ENCODE measurements around the gene PCBP3.
"Not testable (repeated sequence)": the region's sequence is repeated elsewhere in the genome, so short reads cannot be mapped to it uniquely, and the experiment has no call there.

Gene PCBP3

GRCh38 chr21:45655124-45655523 is 11.6 kb downstream of the PCBP3 start:
- DNase-seq = no peak
- Histone ChIP-seq H3K79me2 (ENCODE audit: low read length) (no peaks in the 10 kb centered on the region), H3K4me1 (ENCODE audit: low read length) (peaks cover 15% of the 10 kb centered on the region), H3K27ac (ENCODE audit: low read length) (no peak overlapping the region), H2AFZ (ENCODE audit: low read length) (no peak overlapping the region), H3K36me3 (replicated peaks; ENCODE audit: insufficient read depth, low read length) (no peaks in the 10 kb centered on the region), H3K9ac (ENCODE audit: low read length) (no peak overlapping the region), H3F3A (ENCODE audit: insufficient read depth, low read length) (peaks cover 8% of the 10 kb centered on the region), H4K20me1 (ENCODE audit: insufficient read depth, low read length) (no peaks in the 10 kb centered on the region), H3K9me3 (replicated peaks; ENCODE audit: insufficient read depth, low read length) (no peaks in the 10 kb centered on the region), H3K9me2 (replicated peaks; ENCODE audit: insufficient read depth, low read length) (no peaks in the 10 kb centered on the region), H3K4me2 (ENCODE audit: low read depth, low read length) (no peak overlapping the region), H3K4me3 (ENCODE audit: low read length) (no peak overlapping the region), H3K27me3 (replicated peaks; ENCODE audit: insufficient read depth, low read length) (no peaks in the 10 kb centered on the region)
- TF ChIP-seq EZH2phosphoT487 (IDR thresholded peaks at IDR 0.05; ENCODE audit: low read length) = no peak
- no peak for TF ChIP-seq EZH2 (optimal IDR thresholded peaks at IDR 0.05; ENCODE audit: low read depth, low read length)
- TF ChIP-seq CTCF (IDR thresholded peaks at IDR 0.05; ENCODE audit: low read length) = no peak

- H3K79me2 ChIP-seq (ENCODE audit: low read length); H3K27me3 ChIP-seq (replicated peaks; ENCODE audit: insufficient read depth, low read length); H3K9ac ChIP-seq (ENCODE audit: low read length); H4K20me1 ChIP-seq (ENCODE audit: insufficient read depth, low read length); H2AFZ ChIP-seq (ENCODE audit: low read length); H3K36me3 ChIP-seq (replicated peaks; ENCODE audit: insufficient read depth, low read length); H3F3A ChIP-seq (ENCODE audit: insufficient read depth, low read length); H3K9me3 ChIP-seq (replicated peaks; ENCODE audit: insufficient read depth, low read length); DNase-seq; H3K9me2 ChIP-seq (replicated peaks; ENCODE audit: insufficient read depth, low read length); H3K27ac ChIP-seq (ENCODE audit: low read length); H3K4me3 ChIP-seq (ENCODE audit: low read length); H3K4me2 ChIP-seq (ENCODE audit: low read depth, low read length): not testable (repeated sequence)
- peaks cover 15% of the 10 kb centered on the region for H3K4me1 ChIP-seq (ENCODE audit: low read length)
These were observed 12.6 kb downstream of the PCBP3 start for GRCh38 chr21:45656114-45656513.

- H3K4me1 ChIP-seq (ENCODE audit: low read length) = peaks cover 15% of the 10 kb centered on the region
These were observed 18.5 kb downstream of the PCBP3 start for GRCh38 chr21:45661913-45662622.

GRCh38 chr21:45662623-45663245 is 19.2 kb downstream of the PCBP3 start:
- H3K9ac ChIP-seq (ENCODE audit: low read length); H4K20me1 ChIP-seq (ENCODE audit: insufficient read depth, low read length); H3K4me2 ChIP-seq (ENCODE audit: low read depth, low read length); H3K9me3 ChIP-seq (replicated peaks; ENCODE audit: insufficient read depth, low read length); H3F3A ChIP-seq (ENCODE audit: insufficient read depth, low read length); H3K4me3 ChIP-seq (ENCODE audit: low read length); DNase-seq; H2AFZ ChIP-seq (ENCODE audit: low read length); H3K9me2 ChIP-seq (replicated peaks; ENCODE audit: insufficient read depth, low read length); H3K36me3 ChIP-seq (replicated peaks; ENCODE audit: insufficient read depth, low read length); H3K27ac ChIP-seq (ENCODE audit: low read length); H3K79me2 ChIP-seq (ENCODE audit: low read length); H3K27me3 ChIP-seq (replicated peaks; ENCODE audit: insufficient read depth, low read length): not testable (repeated sequence)
- H3K4me1 ChIP-seq (ENCODE audit: low read length) = peaks cover 18% of the 10 kb centered on the region

More at GRCh38 chr21:45661913-45662622, 18.5 kb downstream of the PCBP3 start:
- not testable (repeated sequence) for H3K9ac ChIP-seq (ENCODE audit: low read length); H3K79me2 ChIP-seq (ENCODE audit: low read length); H3K4me2 ChIP-seq (ENCODE audit: low read depth, low read length); H3K36me3 ChIP-seq (replicated peaks; ENCODE audit: insufficient read depth, low read length); H3K9me3 ChIP-seq (replicated peaks; ENCODE audit: insufficient read depth, low read length); H3K27ac ChIP-seq (ENCODE audit: low read length); H4K20me1 ChIP-seq (ENCODE audit: insufficient read depth, low read length); DNase-seq; H3K4me3 ChIP-seq (ENCODE audit: low read length); H3K27me3 ChIP-seq (replicated peaks; ENCODE audit: insufficient read depth, low read length); H3F3A ChIP-seq (ENCODE audit: insufficient read depth, low read length); H3K9me2 ChIP-seq (replicated peaks; ENCODE audit: insufficient read depth, low read length); H2AFZ ChIP-seq (ENCODE audit: low read length)

Data from MM.1S (cell line).